Measurements from ENCODE around the gene ACKR1. TPM values are rescaled to one million over a fixed set of nuclear protein-coding genes. Genes with fewer than 3 reads are reported as not detected.

Gene ACKR1
- total RNA-seq, 1 experiment from 2014 or later, result not detected

DNA sequence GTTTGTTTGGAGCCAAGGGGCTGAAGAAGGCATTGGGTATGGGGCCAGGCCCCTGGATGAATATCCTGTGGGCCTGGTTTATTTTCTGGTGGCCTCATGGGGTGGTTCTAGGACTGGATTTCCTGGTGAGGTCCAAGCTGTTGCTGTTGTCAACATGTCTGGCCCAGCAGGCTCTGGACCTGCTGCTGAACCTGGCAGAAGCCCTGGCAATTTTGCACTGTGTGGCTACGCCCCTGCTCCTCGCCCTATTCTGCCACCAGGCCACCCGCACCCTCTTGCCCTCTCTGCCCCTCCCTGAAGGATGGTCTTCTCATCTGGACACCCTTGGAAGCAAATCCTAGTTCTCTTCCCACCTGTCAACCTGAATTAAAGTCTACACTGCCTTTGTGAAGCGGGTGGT is 1.4 kb downstream of the ACKR1 start:
- TF ChIP-seq, protein P1, sequence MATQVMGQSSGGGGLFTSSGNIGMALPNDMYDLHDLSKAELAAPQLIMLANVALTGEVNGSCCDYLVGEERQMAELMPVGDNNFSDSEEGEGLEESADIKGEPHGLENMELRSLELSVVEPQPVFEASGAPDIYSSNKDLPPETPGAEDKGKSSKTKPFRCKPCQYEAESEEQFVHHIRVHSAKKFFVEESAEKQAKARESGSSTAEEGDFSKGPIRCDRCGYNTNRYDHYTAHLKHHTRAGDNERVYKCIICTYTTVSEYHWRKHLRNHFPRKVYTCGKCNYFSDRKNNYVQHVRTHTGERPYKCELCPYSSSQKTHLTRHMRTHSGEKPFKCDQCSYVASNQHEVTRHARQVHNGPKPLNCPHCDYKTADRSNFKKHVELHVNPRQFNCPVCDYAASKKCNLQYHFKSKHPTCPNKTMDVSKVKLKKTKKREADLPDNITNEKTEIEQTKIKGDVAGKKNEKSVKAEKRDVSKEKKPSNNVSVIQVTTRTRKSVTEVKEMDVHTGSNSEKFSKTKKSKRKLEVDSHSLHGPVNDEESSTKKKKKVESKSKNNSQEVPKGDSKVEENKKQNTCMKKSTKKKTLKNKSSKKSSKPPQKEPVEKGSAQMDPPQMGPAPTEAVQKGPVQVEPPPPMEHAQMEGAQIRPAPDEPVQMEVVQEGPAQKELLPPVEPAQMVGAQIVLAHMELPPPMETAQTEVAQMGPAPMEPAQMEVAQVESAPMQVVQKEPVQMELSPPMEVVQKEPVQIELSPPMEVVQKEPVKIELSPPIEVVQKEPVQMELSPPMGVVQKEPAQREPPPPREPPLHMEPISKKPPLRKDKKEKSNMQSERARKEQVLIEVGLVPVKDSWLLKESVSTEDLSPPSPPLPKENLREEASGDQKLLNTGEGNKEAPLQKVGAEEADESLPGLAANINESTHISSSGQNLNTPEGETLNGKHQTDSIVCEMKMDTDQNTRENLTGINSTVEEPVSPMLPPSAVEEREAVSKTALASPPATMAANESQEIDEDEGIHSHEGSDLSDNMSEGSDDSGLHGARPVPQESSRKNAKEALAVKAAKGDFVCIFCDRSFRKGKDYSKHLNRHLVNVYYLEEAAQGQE (IDR thresholded peaks at IDR 0.05; ENCODE audit: insufficient read depth in 1 of 2, low read depth in 2 of 2, low read length in 1 of 2), result no peak
- no peak for TF ChIP-seq POLR2AphosphoS5 (IDR thresholded peaks at IDR 0.05; ENCODE audit: low read depth, low read length)
- TF ChIP-seq SIN3A (IDR thresholded peaks at IDR 0.05; ENCODE audit: borderline replicate concordance, insufficient read depth, low read depth, low read length), result no peak
- no peak for TF ChIP-seq TCF7L2 (IDR thresholded peaks at IDR 0.05; ENCODE audit: low read depth, low read length)
- TF ChIP-seq, protein P2, sequence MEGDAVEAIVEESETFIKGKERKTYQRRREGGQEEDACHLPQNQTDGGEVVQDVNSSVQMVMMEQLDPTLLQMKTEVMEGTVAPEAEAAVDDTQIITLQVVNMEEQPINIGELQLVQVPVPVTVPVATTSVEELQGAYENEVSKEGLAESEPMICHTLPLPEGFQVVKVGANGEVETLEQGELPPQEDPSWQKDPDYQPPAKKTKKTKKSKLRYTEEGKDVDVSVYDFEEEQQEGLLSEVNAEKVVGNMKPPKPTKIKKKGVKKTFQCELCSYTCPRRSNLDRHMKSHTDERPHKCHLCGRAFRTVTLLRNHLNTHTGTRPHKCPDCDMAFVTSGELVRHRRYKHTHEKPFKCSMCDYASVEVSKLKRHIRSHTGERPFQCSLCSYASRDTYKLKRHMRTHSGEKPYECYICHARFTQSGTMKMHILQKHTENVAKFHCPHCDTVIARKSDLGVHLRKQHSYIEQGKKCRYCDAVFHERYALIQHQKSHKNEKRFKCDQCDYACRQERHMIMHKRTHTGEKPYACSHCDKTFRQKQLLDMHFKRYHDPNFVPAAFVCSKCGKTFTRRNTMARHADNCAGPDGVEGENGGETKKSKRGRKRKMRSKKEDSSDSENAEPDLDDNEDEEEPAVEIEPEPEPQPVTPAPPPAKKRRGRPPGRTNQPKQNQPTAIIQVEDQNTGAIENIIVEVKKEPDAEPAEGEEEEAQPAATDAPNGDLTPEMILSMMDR (IDR thresholded peaks at IDR 0.05), result no peak
- CTCF ChIA-PET, result no interaction called here

DNA sequence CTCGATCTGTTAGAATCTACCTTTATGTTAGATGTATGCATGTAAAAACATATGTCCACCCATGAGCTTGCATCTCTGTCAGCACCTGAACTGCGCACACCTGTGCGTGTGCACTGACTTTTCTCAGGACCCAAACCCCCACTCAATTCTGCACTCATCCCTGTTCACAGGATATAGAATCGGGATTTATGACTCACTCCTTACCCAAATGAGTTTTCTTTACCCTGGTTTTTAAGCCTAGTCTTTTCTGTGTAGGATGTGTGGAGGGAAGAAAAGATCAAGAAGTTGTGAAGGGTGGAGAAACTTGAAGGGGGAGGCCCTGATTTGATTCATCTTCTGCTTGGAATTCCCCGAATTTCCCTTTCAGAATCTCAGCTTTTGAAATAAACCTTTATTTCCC is 2.4 kb downstream of the ACKR1 start:
- DNase-seq (ENCODE audit: low read depth, low spot score), result no peak
- no peaks in the 10 kb centered on the region for H3K9me3 ChIP-seq (ENCODE audit: control insufficient read depth, insufficient read depth, low read depth, low read length)
- POLR2A ChIA-PET, result no interaction called here
- no peak overlapping the region for H3K4me3 ChIP-seq (ENCODE audit: low read depth in 2 of 2, low read length in 2 of 2)
- intact Hi-C loops (cut with micrococcal nuclease; ENCODE audit: unreplicated experiment) (no loop called here), in situ Hi-C loops (cut with HindIII; ENCODE audit: low pct_unique_long_range_greater_than_20kb, low sequenced_read_pairs) (no loop called here)
- no peak for ATAC-seq
- H3K27ac ChIP-seq (ENCODE audit: low read length), result no peak overlapping the region
- H3K27me3 ChIP-seq (ENCODE audit: control insufficient read depth, insufficient read depth, low read length), result peaks cover 16% of the 10 kb centered on the region
- H3K36me3 ChIP-seq (ENCODE audit: control insufficient read depth, insufficient read depth, low read length), result no peaks in the 10 kb centered on the region
- no peaks in the 10 kb centered on the region for H3K4me1 ChIP-seq (ENCODE audit: control insufficient read depth, insufficient read depth, low read length)
- CTCF ChIA-PET, result interaction anchor here (0.5 kb wide), 1 partner anchor 581 kb away, joined by 8 read pairs; no protein-coding TSS in a partner anchor
- TF ChIP-seq TCF7L2 (IDR thresholded peaks at IDR 0.05; ENCODE audit: low read depth, low read length) (no peak), SIN3A (IDR thresholded peaks at IDR 0.05; ENCODE audit: borderline replicate concordance, insufficient read depth, low read depth, low read length) (no peak), POLR2AphosphoS5 (IDR thresholded peaks at IDR 0.05; ENCODE audit: low read depth, low read length) (no peak)
- TF ChIP-seq, protein P1 (IDR thresholded peaks at IDR 0.05; ENCODE audit: insufficient read depth in 1 of 2, low read depth in 2 of 2, low read length in 1 of 2), result no peak
- TF ChIP-seq, protein P2 (IDR thresholded peaks at IDR 0.05), result no peak
- BruUV-seq (replicated peaks), result no TSS peak

More for the DNA sequence above, 1.4 kb downstream of the ACKR1 start:
- H3K9me3 ChIP-seq (ENCODE audit: control insufficient read depth, insufficient read depth, low read depth, low read length), result no peaks in the 10 kb centered on the region
- POLR2A ChIA-PET, result no interaction called here
- no peak overlapping the region for H3K4me3 ChIP-seq (ENCODE audit: low read depth in 2 of 2, low read length in 2 of 2)
- intact Hi-C loops (cut with micrococcal nuclease; ENCODE audit: unreplicated experiment) (no loop called here), in situ Hi-C loops (cut with HindIII; ENCODE audit: low pct_unique_long_range_greater_than_20kb, low sequenced_read_pairs) (no loop called here)
- H3K4me1 ChIP-seq (ENCODE audit: control insufficient read depth, insufficient read depth, low read length), result no peaks in the 10 kb centered on the region
- peaks cover 16% of the 10 kb centered on the region for H3K27me3 ChIP-seq (ENCODE audit: control insufficient read depth, insufficient read depth, low read length)
- H3K36me3 ChIP-seq (ENCODE audit: control insufficient read depth, insufficient read depth, low read length), result no peaks in the 10 kb centered on the region
- no peak for DNase-seq (ENCODE audit: low read depth, low spot score)
- ATAC-seq, result no peak
- no TSS peak for BruUV-seq (replicated peaks)
- no peak overlapping the region for H3K27ac ChIP-seq (ENCODE audit: low read length)

All from Panc1 (cell line).